PC-9 (cell line): Measurements from ENCODE around the gene RDH13. TPM values are rescaled to one million over a fixed set of nuclear protein-coding genes. Genes with fewer than 3 reads are reported as not detected.
A peak's percentile ranks its signal among the peaks of the same experiment; 100 is the strongest.
"Not testable (repeated sequence)": the region's sequence is repeated elsewhere in the genome, so short reads cannot be mapped to it uniquely, and the experiment has no call there.

Experiments used
- BruUV-seq: library from RNA; stranded (reverse); fragments of 400-500 nt; replicated peaks from 2 replicates; lab custom pipeline; 2021; lab: Mats Ljungman, UMichigan
- CTCF ChIA-PET: fragments of 300-600 bp; sonication (Branson Sonifier 250); formaldehyde crosslinking; loops from one replicate; lab custom pipeline; 2022; ENCODE audit warnings: antibody characterized with exemption; lab: Charles Lee
- POLR2A ChIA-PET: fragments of 300-600 bp; sonication (Branson Sonifier 250); formaldehyde crosslinking; loops from one replicate; lab custom pipeline; 2022; ENCODE audit warnings: antibody characterized with exemption; ENCODE audit not compliant: unreplicated experiment; lab: Charles Lee
- DNase-seq, 2 experiments: peaks; one replicate each; pipeline versions ENCODE4 v3.0.0 to v3.0.0-alpha.2; 2015 to 2022; ENCODE audit warnings: mixed read lengths in 1 of 2
- H2AFZ ChIP-seq: fragments of 200-600 bp; sonication (generic); 2 replicates; pipeline ENCODE4 v1.8.1; 2017; ENCODE audit warnings: antibody characterized with exemption
- H3F3A ChIP-seq: fragments of 200-600 bp; sonication (generic); 2 replicates; pipeline ENCODE4 v1.8.1; 2017; ENCODE audit warnings: antibody characterized with exemption, mild to moderate bottlenecking, low read depth; ENCODE audit not compliant: insufficient read depth
- H3K27ac ChIP-seq: fragments of 200-600 bp; sonication (generic); 2 replicates; pipeline ENCODE4 v1.6.1; 2016; ENCODE audit warnings: mixed run types
- H3K27me3 ChIP-seq: fragments of 200-600 bp; sonication (generic); 2 replicates; pipeline ENCODE4 v1.6.1; 2016; ENCODE audit warnings: low read depth, mixed run types; ENCODE audit not compliant: insufficient read depth
- H3K36me3 ChIP-seq: fragments of 200-600 bp; sonication (generic); 2 replicates; pipeline ENCODE4 v1.6.1; 2016; ENCODE audit warnings: low read depth, mixed run types
- H3K4me1 ChIP-seq: fragments of 200-600 bp; sonication (generic); replicated peaks from 2 replicates; pipeline ENCODE4 v1.6.1; 2016; ENCODE audit warnings: mixed run types; ENCODE audit not compliant: insufficient read depth
- H3K4me2 ChIP-seq: fragments of 200-600 bp; sonication (generic); 2 replicates; pipeline ENCODE4 v1.6.1; 2017; ENCODE audit warnings: mixed run types
- H3K4me3 ChIP-seq: fragments of 200-600 bp; sonication (generic); 2 replicates; pipeline ENCODE4 v1.6.1; 2016; ENCODE audit warnings: mixed run types
- H3K79me2 ChIP-seq: fragments of 200-600 bp; sonication (generic); 2 replicates; pipeline ENCODE4 v1.6.1; 2017; ENCODE audit warnings: low read depth, mixed run types
- H3K9me2 ChIP-seq: fragments of 200-600 bp; sonication (generic); 2 replicates; pipeline ENCODE4 v1.8.1; 2017; ENCODE audit warnings: mild to moderate bottlenecking; ENCODE audit not compliant: insufficient read depth
- H3K9me3 ChIP-seq: fragments of 200-600 bp; sonication (generic); 2 replicates; pipeline ENCODE4 v1.8.1; 2016; ENCODE audit warnings: low read depth; ENCODE audit not compliant: insufficient read depth
- H4K20me1 ChIP-seq: fragments of 200-600 bp; sonication (generic); 2 replicates; pipeline ENCODE4 v1.8.1; 2017; ENCODE audit not compliant: insufficient read depth
- EZH2 ChIP-seq: fragments of 200-600 bp; sonication (generic); IDR thresholded peaks from 2 replicates; pipeline ENCODE4 v1.8.0; 2017; ENCODE audit warnings: antibody characterized with exemption, low read depth
- intact Hi-C: fragments of 100-400 bp; cut with micrococcal nuclease; formaldehyde crosslinking; loops from one replicate; pipeline ENCODE4 v1.10.0; 2022; ENCODE audit not compliant: unreplicated experiment
- total RNA-seq: library from RNA; stranded (reverse); gene quantifications from 2 replicates; pipeline ENCODE4 v1.2.3, GENCODE V29; 2021
- TF ChIP-seq, protein P1 (sequence below): fragments of 200-600 bp; sonication (generic); conservative IDR thresholded peaks from 2 replicates; pipeline ENCODE4 v1.6.1; 2017; ENCODE audit warnings: mixed run types, antibody characterized with exemption, mild to moderate bottlenecking, moderate library complexity

The RDH13 gene
- total RNA-seq, 1 experiment from 2014 or later: 39.8 TPM

DNA sequence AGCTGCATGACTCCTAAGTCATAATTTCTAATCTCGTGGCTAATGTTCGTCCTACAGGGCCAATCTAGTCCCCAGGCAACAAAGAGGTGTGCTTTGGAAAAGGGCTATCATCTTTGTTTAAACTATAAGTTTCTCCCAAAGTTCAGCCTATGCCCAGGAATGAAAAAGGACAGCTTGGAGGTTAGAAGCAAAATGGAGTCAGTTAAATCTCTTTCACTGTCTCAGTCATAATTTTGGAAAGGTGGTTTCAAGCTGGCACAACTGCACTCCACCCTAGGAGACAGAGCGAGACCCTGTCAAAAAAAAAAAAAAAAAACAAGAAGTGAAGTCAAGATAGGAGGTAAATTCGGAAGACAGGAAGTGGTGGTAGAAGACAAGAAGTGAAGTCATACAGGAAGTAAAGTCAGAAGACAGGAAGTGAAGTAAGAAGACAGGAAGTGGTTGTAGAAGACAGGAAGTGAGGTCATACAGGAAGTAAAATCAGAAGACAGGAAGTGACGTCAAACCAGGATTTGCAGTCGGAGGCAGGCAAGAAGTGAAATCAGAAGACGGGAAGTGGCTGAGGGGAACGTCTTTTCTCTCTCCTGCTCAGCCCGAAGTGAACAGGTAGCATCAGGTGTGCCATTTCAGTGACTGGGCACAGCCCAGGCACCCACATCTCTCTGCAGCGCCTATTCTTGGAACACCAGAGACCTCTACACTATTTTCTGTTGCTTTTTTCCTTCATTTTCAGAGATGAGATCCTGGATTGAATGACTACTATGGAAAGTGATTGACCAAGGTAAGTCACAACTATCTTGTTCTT is 57.1 kb downstream of the RDH13 start:
- Histone ChIP-seq H3K27me3 (peaks cover 25% of the 10 kb centered on the region), H2AFZ (peak overlapping the region; percentile 85), H4K20me1 (no peaks in the 10 kb centered on the region), H3K4me3 (peak overlapping the region; percentile 71), H3K79me2 (peaks cover 19% of the 10 kb centered on the region), H3F3A (peaks cover 29% of the 10 kb centered on the region), H3K9me3 (no peaks in the 10 kb centered on the region), H3K9me2 (no peaks in the 10 kb centered on the region), H3K27ac (peak overlapping the region; percentile 58), H3K36me3 (no peaks in the 10 kb centered on the region), H3K4me1 (no peaks in the 10 kb centered on the region; the same call in 1 of the 2 replicates), H3K4me2 (peak overlapping the region; percentile 74)
- intact Hi-C loops: loop anchor here (1.0 kb wide), 1 partner anchor 111 kb away; the partner anchor contains the start of gene PPP1R12C
- CTCF ChIA-PET: no interaction called here
- BruUV-seq: TSS peak; percentile 96
- POLR2A ChIA-PET: interaction anchor here (0.5 kb wide), 2 partner anchors 58 to 648 kb away, joined by 3 to 4 read pairs; no protein-coding TSS in a partner anchor
- TF ChIP-seq EZH2: no peak
- TF ChIP-seq, protein P1, sequence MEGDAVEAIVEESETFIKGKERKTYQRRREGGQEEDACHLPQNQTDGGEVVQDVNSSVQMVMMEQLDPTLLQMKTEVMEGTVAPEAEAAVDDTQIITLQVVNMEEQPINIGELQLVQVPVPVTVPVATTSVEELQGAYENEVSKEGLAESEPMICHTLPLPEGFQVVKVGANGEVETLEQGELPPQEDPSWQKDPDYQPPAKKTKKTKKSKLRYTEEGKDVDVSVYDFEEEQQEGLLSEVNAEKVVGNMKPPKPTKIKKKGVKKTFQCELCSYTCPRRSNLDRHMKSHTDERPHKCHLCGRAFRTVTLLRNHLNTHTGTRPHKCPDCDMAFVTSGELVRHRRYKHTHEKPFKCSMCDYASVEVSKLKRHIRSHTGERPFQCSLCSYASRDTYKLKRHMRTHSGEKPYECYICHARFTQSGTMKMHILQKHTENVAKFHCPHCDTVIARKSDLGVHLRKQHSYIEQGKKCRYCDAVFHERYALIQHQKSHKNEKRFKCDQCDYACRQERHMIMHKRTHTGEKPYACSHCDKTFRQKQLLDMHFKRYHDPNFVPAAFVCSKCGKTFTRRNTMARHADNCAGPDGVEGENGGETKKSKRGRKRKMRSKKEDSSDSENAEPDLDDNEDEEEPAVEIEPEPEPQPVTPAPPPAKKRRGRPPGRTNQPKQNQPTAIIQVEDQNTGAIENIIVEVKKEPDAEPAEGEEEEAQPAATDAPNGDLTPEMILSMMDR: no peak
- DNase-seq: peak; percentile 73 to 87

DNA sequence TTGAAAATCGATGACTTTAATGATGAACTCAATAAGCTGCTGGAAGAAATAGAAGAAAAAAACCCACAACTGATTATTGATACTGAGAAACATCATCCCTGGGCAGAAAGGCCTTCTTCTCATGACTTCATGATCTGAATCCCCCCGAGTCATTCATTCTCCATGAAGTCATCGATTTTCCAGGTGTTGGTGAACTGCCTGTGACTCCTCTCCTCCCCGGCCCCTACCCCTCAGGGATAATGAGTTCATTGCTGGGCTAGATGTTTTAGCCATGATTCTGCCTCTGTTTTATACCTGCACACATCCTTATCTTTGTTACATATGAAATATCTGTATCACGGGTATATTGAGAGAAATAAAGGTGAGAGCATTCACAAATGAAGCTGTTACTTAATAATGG is 62.2 kb downstream of the RDH13 start:
- H3K36me3 ChIP-seq: no peaks in the 10 kb centered on the region
- no peaks in the 10 kb centered on the region for H3K9me2 ChIP-seq
- peaks cover 23% of the 10 kb centered on the region for H3F3A ChIP-seq
- H3K27ac ChIP-seq: no peak overlapping the region
- no peaks in the 10 kb centered on the region for H3K9me3 ChIP-seq
- intact Hi-C loops: no loop called here
- TF ChIP-seq, protein P1: no peak
- TF ChIP-seq EZH2: no peak
- POLR2A ChIA-PET: no interaction called here
- H3K4me2 ChIP-seq: no peak overlapping the region
- H3K27me3 ChIP-seq: peaks cover 29% of the 10 kb centered on the region
- no peaks in the 10 kb centered on the region; the same call in 1 of the 2 replicates for H3K4me1 ChIP-seq
- no peaks in the 10 kb centered on the region for H4K20me1 ChIP-seq
- no peak overlapping the region for H3K4me3 ChIP-seq
- H2AFZ ChIP-seq: no peak overlapping the region
- CTCF ChIA-PET: no interaction called here
- BruUV-seq: no TSS peak
- H3K79me2 ChIP-seq: no peaks in the 10 kb centered on the region
- no peak for DNase-seq

DNA sequence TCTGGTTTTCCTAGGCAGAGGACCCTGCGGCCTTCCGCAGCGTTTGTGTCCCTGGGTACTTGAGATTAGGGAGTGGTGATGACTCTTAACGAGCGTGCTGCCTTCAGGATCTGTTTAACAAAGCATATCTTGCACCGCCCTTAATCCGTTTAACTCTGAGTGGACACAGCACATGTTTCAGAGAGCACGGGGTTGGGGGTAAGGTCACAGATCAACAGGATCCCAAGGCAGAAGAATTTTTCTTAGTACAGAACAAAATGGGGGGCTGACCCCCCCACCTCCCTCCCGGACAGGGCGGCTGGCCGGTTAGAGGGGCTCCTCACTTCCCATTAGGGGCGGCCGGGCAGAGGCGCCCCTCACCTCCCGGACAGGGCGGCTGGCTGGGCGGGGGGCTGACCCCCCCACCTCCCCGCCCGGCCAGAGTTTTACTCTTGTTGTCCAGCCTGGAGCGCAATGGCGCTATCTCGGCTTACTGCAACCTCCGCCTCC is 64.2 kb downstream of the RDH13 start:
- H4K20me1 ChIP-seq, H3K4me3 ChIP-seq, H3K9me2 ChIP-seq, H3K9me3 ChIP-seq, DNase-seq, intact Hi-C loops, H3K79me2 ChIP-seq, H3K4me2 ChIP-seq, H3K27ac ChIP-seq, H3K36me3 ChIP-seq, CTCF ChIA-PET, POLR2A ChIA-PET, H3K4me1 ChIP-seq, BruUV-seq, H2AFZ ChIP-seq: not testable (repeated sequence)
- H3K27me3 ChIP-seq: peaks cover 45% of the 10 kb centered on the region
- H3F3A ChIP-seq: peaks cover 12% of the 10 kb centered on the region
